Measurements from ENCODE around the gene PILRA.
"Not testable (repeated sequence)": the region's sequence is repeated elsewhere in the genome, so short reads cannot be mapped to it uniquely, and the experiment has no call there.

PILRA gene

DNA sequence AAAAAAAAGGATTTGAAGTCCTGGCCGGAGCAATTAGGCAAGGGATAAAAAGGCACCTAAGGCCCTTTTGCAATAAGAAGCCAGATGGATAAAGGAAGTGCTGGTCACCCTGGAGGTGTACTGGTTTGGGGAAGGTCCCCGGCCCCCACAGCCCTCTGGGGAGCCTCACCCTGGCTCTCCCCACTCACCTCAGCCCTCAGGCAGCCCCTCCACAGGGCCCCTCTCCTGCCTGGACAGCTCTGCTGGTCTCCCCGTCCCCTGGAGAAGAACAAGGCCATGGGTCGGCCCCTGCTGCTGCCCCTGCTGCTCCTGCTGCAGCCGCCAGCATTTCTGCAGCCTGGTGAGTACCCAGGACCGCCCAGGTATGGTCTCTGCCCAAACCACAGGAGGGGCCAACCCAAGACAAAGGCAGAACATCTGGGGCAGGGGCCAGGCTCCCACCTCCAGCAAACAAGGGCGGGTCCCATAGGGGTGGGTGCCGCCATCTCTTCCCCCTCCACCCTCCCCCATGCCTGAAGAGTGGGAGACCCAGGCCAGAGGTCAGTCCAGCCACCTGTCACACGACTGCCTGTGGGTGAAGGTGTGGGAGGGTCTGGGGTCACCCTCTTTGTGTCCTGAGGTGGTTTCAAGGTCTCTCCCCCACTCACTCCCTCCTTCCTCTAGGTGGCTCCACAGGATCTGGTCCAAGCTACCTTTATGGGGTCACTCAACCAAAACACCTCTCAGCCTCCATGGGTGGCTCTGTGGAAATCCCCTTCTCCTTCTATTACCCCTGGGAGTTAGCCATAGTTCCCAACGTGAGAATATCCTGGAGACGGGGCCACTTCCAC lies 15.0 kb upstream of the PILRA start, which contains the start of gene PILRB:
PILRB (plus strand) TSS at position 91 of the 830 bp plus-strand sequence; CDS start at position 277, 186 bp downstream.
- no peak for DNase-seq

DNA sequence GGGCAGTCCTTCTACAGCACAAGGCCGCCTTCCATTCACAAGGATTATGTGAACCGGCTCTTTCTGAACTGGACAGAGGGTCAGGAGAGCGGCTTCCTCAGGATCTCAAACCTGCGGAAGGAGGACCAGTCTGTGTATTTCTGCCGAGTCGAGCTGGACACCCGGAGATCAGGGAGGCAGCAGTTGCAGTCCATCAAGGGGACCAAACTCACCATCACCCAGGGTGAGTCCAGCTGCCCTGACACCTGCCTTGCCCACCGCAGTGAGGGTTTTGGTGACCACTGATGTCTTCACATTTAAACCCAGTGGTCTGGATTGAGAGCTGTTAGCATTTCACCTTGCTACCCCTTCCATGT lies 14.5 kb upstream of the PILRA start:
- no peak for DNase-seq

DNA sequence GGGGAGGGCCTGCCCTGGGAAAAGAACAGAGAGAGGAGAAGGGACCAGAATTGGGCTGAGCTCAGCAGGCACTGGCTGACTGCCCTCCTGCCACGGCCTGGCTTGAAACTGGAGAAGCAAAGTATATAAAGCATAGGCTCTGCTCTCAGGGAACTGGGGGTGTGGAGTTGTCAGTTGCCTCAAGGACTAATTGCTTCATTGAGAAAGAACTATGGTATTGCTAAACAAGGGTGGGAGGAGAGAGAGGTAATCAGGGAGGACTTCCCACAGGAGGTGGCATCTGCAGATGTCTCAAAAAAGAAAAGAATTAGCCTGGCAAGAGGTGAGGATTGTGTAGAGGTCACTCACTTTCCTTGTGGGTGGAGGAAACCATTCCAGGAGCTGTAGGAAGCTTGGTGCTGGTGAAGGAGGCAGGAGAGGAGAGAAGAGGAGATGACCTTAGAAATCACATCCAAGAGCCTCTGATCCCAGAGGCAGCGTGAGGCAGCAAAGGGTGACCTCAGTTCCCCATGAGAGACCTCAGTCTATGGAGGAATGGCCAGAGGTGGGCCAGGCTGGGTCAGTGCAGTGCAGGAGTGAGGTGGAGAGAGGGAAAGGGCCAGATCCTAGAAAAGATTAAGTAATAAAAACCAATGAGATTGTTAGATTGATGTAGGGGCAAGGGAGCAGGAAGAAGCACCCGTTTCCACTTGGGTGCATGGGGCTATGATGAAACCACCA lies 13.0 kb upstream of the PILRA start:
- DNase-seq = no peak

DNA sequence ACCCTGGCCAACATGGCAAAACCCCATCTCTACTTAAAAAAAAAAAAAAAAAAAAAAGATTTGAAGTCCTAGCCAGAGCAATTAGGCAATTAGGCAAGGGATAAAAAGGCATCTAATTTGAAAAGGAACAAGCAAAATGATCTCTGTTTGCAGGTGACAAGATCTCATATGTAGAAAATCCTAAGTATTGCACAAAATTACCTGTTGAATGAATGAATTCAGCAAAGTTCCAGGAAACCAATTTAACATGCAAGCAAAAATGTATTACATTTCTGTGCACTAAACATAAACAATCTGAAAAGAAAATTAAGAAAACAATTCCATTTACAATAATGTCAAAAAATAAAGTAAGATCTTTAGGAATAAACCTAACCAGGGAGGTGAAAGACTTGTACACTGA lies 10.2 kb upstream of the PILRA start:
- no peak for DNase-seq

DNA sequence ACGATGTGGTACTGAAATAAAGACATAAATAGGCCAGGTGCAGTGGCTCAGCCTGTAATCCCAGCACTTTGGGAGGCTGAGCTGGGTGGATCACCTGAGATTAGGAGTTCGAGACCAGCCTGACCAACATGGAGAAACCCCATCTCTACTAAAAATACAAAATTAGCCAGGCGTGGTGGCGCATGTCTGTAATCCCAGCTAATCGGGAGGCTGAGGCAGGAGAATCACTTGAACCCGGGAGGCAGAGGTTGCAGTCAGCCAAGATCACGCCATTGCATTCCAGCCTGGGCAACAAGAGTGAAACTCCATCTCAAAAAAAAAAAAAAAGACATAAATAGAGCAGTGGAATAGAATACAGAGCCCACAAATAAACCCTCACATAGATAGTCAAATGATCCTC lies 9.5 kb upstream of the PILRA start:
- DNase-seq = not testable (repeated sequence)

DNA sequence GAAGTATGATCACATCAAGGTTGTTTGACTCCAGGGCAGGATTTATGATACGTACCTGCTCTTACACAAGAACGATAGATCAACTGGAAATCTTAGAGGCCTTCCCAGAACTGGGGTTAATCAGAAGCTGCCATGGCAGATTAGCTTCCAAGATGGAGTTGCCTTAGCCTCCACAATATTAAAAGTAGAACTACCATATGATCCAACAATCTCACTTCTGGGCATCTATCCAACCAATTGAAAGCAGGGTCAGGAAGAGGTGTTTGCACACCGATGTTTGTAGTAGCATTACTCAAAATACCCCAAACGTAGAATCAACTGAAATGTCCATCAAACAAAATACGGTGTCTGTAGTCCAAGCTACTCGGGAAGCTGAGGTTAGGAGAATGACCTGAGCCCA lies 8.8 kb upstream of the PILRA start:
- DNase-seq = no peak

DNA sequence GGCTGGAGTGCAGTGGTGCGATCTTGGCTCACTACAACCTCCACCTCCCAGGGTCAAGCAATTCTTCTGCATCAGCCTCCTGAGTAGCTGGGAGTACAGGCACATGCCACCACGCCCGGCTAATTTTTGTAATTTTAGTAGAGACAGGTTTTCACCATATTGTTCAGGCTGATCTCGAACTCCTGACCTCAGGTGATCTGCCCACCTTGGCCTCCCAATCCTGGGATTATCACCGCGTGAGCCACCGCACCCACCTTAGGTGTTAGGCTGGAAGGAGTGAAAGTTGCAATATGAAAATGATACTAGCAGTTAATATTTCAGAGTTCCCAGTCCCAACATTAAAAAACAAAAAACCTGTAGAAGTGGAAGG lies 7.3 kb upstream of the PILRA start:
- not testable (repeated sequence) for DNase-seq

DNA sequence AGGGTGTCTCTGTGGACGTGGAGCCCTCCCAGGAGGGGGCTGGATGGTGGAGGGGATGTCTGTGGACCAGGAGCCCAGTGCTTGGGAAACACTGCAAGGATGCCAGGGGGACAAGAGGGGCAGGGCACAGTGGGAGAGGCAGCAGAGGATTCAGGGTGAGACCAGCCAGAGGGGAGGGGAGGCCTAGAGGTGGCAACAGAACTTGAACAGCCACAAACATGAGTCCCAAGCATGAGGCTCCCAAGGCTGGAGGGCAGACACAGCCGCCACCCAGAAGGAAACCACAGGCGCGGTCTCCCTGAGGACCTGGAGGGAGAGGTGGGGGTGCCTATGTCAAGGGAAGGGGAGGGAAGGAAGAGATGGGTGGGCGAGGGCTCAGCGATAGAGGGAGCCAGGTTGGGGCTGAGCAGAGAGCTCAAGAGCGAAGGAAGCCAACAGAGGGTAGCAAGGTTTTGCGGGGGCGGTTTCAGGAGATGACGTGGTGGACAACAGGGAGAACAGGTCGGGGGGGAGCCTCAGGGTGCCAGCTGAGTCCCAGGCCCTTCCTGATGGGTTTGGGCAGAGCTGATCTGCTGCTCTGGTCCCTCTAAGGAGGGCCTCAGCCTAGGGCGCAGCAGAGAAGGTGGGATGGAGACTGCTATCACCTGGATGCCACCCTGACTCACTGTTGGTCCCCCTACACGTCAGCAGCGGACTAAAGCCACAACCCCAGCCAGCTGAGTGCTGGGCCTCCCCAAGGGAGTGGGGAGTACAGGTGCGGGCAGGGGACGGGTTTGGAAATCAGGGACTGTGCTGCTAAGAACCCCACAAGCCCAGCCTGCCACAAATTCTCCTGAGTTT lies 6.7 kb upstream of the PILRA start:
- no peak for DNase-seq

DNA sequence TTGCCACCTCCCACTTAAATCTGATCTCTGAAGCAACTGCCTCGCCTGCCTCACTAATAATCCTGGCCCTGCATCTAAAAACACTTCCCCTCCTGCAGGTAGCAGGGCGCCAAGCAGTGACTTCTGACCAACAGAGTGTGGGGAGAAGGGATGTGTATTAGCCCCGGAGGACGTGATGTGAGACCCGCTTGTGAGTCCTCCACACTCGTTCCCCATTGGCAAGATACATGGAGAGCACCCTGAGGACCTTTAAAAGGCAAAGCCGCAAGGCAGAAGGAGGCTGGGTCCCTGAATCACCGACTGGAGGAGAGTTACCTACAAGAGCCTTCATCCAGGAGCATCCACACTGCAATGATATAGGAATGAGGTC lies 6.1 kb upstream of the PILRA start:
- no peak for DNase-seq

DNA sequence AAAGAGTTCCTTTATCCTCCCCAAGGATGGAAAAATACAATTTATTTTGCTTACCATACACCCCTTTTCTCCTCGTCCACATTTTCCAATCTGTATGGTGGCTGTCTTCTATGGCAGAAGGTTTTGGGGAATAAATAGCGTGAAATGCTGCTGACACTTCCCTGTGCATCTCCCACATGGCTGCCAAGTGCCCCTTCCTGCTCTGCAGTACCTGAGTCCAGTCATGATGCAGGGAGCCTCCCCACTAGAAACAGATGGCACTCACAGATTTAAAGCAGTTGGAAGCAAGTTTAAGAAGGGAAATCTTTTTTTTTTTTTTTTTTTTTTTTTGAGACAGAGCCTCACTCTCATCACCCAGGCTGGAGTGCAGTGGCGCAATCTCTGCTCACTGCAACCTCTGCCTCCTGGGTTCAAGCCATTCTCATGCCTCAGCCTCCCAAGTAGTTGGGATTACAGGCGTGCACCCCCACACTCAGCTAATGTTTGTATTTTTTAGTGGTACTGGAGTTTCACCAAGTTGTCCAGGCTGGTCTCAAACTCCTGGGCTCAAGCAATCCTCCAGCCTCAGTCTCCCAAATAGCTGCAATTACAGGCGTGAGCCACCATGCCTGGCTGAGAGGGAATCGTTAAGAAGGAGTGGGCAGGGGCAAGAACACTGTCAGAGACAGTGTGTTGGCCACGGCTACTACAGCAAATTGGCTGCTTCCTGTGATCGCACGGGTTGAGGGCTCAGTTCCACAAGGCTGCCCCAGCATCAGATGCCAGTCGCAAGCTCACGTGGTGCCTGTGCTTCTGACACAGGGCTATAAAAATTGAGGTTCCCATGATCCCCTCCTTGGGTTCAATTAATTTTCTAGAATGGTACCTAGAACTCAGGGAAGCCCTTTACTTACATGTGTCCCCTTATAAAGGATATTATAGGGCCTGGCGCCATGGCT lies 5.3 kb upstream of the PILRA start:
- DNase-seq = no peak

DNA sequence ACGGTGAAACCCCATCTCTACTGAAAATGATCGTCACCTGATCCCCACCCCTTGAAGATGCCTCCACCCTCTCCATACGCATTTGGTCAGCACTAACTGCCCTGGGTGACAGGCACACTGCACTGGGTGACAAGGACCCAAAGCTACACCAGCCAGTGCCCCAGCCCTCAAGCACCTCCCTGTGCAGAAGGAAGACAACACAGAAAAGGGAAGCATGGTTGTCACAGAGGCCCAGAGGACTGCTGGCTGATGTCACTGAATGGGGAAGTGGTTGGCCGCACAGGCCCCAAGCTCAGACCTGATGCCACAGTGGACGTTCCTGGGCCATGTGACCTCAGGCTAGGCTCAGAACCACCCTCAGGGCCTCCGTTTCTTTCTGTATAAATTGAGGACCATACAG lies 4.2 kb upstream of the PILRA start:
- no peak for DNase-seq

DNA sequence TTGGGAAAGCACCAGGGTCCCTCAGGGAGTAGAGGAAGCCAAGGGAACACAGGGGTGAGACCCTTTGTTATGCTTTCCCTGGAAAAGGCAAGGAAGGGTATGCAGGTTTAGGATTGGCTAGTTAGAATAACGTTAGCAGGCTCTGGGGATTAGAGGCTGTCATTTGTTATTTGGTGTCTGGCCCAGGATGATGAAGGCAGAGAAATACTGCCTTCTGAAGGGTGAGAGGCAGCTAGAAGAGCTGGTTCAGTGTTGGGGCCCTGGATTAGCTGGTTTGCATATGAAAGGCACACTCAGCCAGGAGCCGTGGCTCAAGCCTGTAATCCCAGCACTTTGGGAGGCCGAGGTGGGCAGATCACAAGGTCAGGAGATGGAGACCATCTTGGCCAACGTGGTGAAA lies 3.0 kb upstream of the PILRA start:
- DNase-seq = no peak

DNA sequence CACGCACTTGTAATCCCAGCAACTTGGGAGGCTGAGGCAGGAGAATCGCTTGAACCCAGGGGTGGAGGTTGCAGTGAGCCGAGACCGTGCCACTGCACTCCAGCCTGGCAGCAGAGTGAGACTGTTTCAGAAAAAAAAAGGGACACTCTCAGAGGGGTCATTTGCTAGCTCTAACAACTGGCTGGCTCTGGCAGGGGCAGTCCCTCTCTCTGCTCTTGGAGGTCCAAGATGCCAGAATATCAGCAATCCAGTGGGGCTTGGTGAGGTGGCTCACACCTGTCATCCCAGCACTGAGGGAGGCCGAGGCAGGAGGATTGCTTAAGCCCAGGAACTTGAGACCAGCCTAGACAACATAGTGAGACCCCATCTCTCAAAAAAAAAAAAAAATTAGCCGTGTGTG lies 2.5 kb upstream of the PILRA start:
- no peak for DNase-seq

DNA sequence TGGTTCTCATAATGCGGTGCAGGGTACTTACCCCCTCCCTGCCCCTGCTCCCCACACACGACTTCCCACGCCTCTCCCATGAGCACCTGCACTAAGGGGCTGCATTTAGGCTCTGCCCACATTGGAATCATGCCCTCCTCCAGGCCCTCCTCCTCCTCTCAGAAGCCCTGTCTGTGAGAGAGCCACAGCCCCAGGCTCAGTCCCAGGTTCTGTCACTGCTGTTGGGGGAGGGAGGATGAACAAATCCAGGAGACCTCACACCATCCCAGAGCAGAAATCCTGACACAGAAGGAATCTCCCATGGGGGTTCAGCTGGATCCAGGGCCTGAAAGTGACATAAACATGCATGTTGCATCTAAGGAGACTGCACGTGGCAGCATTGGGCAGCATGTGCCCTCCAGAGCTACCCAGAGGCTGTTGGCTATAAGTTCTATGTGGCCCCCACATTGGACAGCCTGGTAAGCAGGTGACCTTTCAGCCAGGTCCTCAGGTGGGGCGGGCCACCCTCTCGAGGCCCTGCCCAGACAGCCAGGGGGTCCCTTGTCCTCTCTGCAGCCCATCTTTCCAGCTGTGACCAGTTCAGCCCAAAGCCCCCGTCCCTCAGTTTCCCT lies 1.6 kb upstream of the PILRA start:
- no peak for DNase-seq

DNA sequence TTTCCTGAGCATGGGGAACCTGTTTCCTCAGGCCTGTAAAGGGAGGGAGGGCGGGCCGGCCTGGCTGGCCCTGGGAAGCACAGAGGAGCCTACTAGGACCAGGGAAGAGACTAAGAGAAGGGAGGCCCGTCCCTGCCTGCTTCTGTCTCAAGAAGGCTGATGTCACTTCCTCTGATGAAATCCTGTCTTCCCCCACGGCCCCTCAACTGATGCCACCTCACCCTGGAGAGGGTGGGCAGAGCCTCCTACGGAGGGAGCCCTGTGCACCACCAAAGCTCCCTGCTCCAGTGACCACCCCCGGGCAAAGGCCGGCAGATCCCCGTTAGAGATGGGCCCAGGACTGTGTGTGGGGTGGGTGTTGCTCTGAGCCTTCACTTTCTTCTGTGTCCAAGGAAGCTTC lies 1.0 kb upstream of the PILRA start:
- no peak for DNase-seq

DNA sequence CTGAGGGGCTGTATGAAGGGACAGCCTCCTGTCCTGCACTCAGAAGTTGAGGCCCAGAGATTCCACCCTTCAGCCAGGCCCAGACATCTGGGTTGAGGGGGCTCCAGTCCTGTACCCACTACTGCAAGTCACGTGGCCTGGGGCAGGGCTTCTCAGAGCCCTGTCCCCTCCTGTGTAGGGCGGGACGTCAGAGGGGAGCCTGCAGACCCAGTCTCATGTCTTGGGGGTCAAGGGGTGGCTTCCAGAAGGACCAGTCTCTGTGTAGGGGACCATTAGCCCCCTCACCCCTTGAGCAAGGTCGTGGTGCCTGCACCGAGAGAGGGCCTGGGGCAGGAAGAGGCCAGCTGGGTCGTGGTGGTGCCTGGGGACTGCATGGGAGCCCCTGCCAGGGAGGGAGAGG lies 593 bp upstream of the PILRA start:
- no peak for DNase-seq

DNA sequence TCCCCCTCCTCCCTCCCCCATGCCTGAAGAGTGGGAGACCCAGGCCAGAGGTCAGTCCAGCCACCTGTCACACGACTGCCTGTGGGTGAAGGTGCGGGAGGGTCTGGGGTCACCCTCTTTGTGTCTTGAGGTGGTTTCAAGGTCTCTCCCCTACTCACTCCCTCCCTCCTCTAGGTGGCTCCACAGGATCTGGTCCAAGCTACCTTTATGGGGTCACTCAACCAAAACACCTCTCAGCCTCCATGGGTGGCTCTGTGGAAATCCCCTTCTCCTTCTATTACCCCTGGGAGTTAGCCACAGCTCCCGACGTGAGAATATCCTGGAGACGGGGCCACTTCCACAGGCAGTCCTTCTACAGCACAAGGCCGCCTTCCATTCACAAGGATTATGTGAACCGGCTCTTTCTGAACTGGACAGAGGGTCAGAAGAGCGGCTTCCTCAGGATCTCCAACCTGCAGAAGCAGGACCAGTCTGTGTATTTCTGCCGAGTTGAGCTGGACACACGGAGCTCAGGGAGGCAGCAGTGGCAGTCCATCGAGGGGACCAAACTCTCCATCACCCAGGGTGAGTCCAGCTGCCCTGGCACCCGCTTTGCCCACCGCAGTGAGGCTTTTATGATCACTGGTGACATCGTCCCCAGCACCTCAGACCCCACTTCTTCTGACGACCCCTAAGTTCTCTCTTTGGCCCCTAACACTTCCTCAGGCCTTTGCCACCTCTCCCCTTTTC lies 747 bp downstream of the PILRA start:
- not testable (repeated sequence) for DNase-seq

DNA sequence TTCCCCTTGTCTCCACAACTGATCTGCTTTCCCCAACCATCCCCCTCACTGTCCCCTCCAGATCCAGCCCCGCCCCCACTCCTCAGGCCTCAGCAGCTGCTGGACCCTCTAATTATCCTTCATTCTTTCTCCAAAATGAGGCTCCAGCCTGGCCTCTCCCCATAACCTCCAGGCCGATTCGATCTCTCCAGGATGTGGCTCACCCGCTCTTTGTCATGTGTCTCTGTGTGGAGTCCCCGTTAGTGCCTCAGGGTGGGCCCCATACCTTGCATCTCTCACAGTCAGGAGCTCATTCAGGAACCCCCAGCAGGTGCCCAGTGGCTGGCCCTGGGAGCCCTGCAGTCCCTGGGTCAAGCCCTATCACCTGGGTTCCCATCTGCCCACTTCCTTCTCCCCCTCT lies 1.3 kb downstream of the PILRA start:
- DNase-seq = no peak

DNA sequence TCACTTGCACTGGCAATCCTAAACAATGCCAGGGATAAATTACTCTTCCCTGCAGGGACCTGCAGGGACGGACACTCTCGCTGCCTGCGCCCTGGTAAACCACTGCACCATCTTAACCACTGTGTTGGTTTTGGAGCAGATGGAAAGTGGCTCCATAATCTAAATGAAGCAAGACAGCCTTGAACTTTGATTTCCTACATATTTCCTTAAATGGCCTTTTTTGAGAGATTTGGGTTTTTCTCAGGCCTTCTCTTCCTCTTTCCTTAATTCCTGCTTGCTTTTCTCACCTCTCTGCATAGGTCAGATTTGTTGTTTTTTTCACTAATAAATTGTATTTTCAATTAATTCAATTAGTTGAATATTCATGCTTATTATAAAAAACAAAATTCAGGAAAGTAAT lies 2.8 kb downstream of the PILRA start:
- no peak for DNase-seq

DNA sequence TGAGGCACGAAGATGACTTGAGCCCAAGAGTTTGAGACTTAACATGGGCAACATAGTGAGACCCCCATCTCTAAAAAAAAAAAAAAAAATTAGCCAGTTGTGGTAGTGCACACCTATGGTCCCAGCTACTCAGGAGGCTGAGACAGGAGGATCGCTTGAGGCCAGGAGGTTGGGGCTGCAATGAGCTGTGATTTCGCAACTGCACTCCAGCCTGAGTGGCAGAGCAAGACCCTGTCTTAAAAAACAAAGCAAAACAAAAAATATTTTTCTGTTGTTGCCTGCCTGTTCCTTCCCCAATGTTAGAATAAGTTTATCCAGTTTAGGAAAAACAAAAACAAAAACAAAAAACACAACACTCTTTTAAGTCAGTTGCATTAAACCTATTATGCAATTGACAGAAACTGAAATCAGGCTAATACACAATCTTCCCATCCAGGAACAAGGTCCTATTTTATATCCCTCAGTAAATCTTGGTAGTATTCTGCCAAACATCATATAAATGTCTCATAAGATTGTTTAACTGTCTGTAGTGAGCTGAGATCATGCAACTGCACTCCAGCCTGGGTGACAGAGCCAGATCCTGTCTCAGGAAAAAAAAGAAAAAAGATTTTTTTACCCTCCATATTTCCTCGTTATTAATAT lies 4.9 kb downstream of the PILRA start:
- DNase-seq = no peak

DNA sequence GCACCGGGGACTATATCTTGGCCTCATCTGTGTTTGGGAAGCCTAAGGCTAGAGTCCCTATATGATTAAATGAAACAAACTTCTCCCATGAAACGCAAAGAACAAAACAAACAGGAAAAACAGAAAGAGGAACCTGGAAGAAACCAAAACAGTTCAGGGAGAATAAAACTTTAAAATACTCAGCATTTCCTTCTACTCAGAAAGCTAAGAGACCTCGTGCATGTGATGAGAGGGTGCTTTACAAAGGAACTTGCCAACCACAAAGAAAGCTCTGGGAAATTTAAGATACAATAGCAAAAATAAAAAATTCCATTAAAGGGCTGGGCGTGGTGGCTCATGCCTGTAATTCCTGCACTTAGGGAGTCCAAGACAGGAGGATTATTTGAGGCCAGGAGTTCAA lies 6.9 kb downstream of the PILRA start:
- no peak for DNase-seq
